Endothelial cell (in vitro differentiated cells): ENCODE data around the gene GLB1L2. TPM values are rescaled to one million over a fixed set of nuclear protein-coding genes. Genes with fewer than 3 reads are reported as not detected.
"Not testable (repeated sequence)": the region's sequence is repeated elsewhere in the genome, so short reads cannot be mapped to it uniquely, and the experiment has no call there.

Experiments used
- DNase-seq: peaks from one replicate; pipeline ENCODE4 v3.0.0; 2021; ENCODE audit warnings: low spot score
- H3K27ac Mint-ChIP-seq: one replicate; pipeline ENCODE4 v1.8.0; 2021; ENCODE audit warnings: mixed read lengths, inconsistent platforms; ENCODE audit not compliant: unreplicated experiment
- H3K27me3 Mint-ChIP-seq: one replicate; pipeline ENCODE4 v1.8.0; 2021; ENCODE audit warnings: mild to moderate bottlenecking, moderate library complexity, mixed read lengths, inconsistent platforms; ENCODE audit not compliant: unreplicated experiment
- H3K36me3 Mint-ChIP-seq: one replicate; pipeline ENCODE4 v1.8.0; 2021; ENCODE audit warnings: mild to moderate bottlenecking, low read depth, mixed read lengths, inconsistent platforms; ENCODE audit not compliant: unreplicated experiment
- H3K4me1 Mint-ChIP-seq: one replicate; pipeline ENCODE4 v1.8.0; 2021; ENCODE audit warnings: mild to moderate bottlenecking, mixed read lengths, inconsistent platforms; ENCODE audit not compliant: unreplicated experiment
- H3K4me3 Mint-ChIP-seq: one replicate; pipeline ENCODE4 v1.8.0; 2021; ENCODE audit warnings: mild to moderate bottlenecking, mixed read lengths, inconsistent platforms; ENCODE audit not compliant: unreplicated experiment
- H3K9me3 Mint-ChIP-seq: one replicate; pipeline ENCODE4 v1.8.0; 2021; ENCODE audit warnings: mixed read lengths, inconsistent platforms; ENCODE audit not compliant: unreplicated experiment
- total RNA-seq: library from RNA; stranded (reverse); fragmentation: NEBNext Ultra II Directional; extraction: Animal tissue kit (Norgen Biotek cat#: 25700); gene quantifications from one replicate; pipeline ENCODE4 v1.2.1, GENCODE V29; 2021; ENCODE audit not compliant: unreplicated experiment
- TF ChIP-seq, protein P1 (sequence below): fragments of 200-600 bp; sonication (generic); IDR thresholded peaks from one replicate; pipeline ENCODE4 v1.5.0; 2021; ENCODE audit warnings: antibody characterized with exemption; ENCODE audit not compliant: unreplicated experiment

GLB1L2 gene
- total RNA-seq, 1 donor from 2014 or later = 5.0 TPM

DNA sequence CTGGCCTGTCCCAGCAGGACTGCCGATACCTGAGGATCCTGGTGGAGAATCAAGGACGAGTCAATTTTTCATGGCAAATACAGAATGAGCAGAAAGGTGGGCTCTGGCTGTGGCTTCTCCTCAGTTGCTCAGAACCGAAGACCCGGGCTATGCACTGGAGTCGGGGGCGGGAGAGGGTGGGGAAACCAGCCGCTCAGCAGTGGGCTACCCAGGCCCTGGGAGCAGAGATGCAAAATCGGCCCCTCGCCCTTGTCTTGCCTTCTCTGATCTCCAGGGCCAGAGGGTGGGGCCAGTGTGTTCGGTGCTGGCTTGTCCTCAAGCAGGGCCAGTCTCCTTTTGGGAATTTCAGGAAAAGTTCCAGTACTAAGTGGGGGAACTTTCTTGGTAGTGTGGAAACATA is 18.4 kb upstream of the GLB1L2 start:
- H3K4me3 Mint-ChIP-seq = no peak overlapping the region
- peaks cover 8% of the 10 kb centered on the region for H3K36me3 Mint-ChIP-seq

DNA sequence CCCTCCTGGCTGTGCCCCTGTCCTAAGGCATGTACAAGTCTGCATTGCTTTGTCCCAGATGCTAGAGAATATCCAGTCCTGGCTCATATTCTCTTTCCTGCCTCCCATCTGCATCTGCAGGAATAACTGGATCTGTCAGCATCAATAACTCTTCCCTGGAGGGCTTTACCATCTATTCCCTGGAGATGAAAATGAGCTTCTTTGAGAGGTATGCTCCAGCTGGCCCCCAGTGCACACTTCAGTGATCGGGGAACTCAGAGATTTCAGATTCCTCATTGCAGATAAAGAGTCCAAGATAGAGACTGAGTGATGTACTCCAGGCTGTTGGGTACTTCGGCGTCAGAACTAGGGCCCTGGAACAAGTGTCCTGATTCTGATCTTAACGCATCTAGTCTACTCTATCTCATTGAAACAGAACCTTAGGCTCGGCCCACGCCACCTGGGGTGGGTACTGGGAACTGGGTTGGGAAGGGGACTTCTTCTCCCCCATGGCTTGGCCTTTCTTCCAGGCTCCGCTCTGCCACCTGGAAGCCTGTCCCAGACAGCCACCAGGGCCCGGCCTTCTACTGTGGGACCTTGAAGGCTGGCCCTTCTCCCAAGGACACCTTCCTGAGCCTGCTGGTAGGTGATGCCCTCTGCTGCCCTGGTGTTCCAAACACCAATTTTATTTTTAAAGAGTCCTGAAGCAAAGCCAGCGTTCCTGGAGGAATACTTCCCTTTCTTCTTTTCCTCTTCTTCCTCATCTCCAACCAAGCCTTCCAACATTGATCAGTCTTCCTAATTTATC is 17.8 kb upstream of the GLB1L2 start:
- Mint-ChIP-seq H3K4me3 (no peak overlapping the region), H3K4me1 (no peaks in the 10 kb centered on the region), H3K27ac (no peak overlapping the region), H3K27me3 (no peaks in the 10 kb centered on the region), H3K9me3 (no peaks in the 10 kb centered on the region), H3K36me3 (peaks cover 4% of the 10 kb centered on the region)
- DNase-seq = no peak
- TF ChIP-seq, protein P1, sequence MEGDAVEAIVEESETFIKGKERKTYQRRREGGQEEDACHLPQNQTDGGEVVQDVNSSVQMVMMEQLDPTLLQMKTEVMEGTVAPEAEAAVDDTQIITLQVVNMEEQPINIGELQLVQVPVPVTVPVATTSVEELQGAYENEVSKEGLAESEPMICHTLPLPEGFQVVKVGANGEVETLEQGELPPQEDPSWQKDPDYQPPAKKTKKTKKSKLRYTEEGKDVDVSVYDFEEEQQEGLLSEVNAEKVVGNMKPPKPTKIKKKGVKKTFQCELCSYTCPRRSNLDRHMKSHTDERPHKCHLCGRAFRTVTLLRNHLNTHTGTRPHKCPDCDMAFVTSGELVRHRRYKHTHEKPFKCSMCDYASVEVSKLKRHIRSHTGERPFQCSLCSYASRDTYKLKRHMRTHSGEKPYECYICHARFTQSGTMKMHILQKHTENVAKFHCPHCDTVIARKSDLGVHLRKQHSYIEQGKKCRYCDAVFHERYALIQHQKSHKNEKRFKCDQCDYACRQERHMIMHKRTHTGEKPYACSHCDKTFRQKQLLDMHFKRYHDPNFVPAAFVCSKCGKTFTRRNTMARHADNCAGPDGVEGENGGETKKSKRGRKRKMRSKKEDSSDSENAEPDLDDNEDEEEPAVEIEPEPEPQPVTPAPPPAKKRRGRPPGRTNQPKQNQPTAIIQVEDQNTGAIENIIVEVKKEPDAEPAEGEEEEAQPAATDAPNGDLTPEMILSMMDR = no peak

More for the DNA sequence above, 18.4 kb upstream of the GLB1L2 start:
- Mint-ChIP-seq H3K27me3 (no peaks in the 10 kb centered on the region), H3K4me1 (no peaks in the 10 kb centered on the region), H3K9me3 (no peaks in the 10 kb centered on the region), H3K27ac (no peak overlapping the region)
- no peak for DNase-seq
- TF ChIP-seq, protein P1 = no peak

DNA sequence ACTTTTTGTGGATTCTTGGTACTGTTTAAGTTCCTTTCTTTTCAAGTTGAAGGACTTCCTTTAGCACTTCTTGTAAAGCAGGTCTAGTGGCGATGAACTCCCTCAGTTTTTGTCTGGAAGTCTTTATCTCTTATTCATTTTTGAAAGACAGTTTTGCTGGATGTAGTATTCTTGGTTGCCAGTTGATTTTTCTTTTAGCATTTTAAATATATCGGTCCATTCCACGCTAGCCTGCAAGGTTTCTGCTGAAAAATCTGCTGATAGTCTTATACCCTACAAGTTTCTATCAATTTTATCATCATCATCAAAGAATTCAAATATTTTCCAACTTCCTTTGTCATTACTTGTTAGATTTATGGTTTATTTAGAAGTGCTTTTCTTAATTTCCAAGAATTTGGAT is 14.7 kb upstream of the GLB1L2 start:
- Mint-ChIP-seq H3K36me3 (peaks cover 23% of the 10 kb centered on the region), H3K4me1 (no peaks in the 10 kb centered on the region), H3K4me3 (no peak overlapping the region), H3K27ac (no peak overlapping the region), H3K27me3 (no peaks in the 10 kb centered on the region), H3K9me3 (no peaks in the 10 kb centered on the region)
- DNase-seq = no peak
- TF ChIP-seq, protein P1 = no peak

DNA sequence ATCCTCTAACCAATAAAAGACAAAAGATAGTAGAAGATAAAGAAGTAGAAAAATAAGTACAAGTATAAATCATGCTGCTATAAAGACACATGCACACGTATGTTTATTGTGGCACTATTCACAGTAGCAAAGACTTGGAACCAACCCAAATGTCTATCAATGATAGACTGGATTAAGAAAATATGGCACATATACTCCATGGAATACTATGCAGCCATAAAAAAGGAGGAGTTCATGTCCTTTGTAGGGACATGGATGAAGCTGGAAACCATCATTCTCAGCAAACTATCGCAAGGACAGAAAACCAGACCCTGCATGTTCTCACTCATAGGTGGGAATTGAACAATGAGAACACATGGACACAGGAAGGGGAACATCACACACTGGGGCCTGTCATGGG is 10.4 kb upstream of the GLB1L2 start:
- not testable (repeated sequence) for H3K27ac Mint-ChIP-seq, H3K27me3 Mint-ChIP-seq, H3K4me1 Mint-ChIP-seq, H3K4me3 Mint-ChIP-seq, H3K9me3 Mint-ChIP-seq, DNase-seq
- H3K36me3 Mint-ChIP-seq = peaks cover 23% of the 10 kb centered on the region

DNA sequence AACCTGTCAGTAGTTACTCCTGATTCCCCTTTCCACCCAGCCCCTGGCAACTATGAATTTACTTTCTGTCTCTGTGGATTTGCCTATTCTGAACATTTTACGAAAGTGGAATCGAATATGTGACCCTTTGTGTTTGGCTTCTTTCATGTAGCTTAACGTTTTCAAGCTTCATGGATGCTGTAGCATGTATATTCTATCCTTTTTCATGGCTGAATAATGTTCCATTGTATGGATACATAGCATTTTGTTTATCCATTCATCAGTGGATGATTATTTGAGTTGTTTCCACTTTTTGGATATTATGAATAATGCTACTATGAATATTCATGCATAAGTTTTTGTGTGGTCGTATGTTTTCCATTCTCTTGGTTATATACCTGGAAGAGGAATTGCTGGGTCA is 9.2 kb upstream of the GLB1L2 start:
- peaks cover 19% of the 10 kb centered on the region for H3K36me3 Mint-ChIP-seq
- TF ChIP-seq, protein P1 = no peak
- H3K4me3 Mint-ChIP-seq = no peak overlapping the region
- H3K27me3 Mint-ChIP-seq = no peaks in the 10 kb centered on the region
- H3K9me3 Mint-ChIP-seq = no peaks in the 10 kb centered on the region
- no peak overlapping the region for H3K27ac Mint-ChIP-seq
- DNase-seq = no peak
- H3K4me1 Mint-ChIP-seq = no peaks in the 10 kb centered on the region
